ENCODE results near the gene NMNAT3.

GRCh38 chr3:139538733-139539132 is 139.0 kb downstream of the NMNAT3 start:
- TF ChIP-seq CTCF (conservative IDR thresholded peaks at IDR 0.05; ENCODE audit: low read length) = no peak
- no peak for TF ChIP-seq EZH2phosphoT487 (IDR thresholded peaks at IDR 0.05; ENCODE audit: borderline replicate concordance)

Measured in Loucy (cell line).